Skin epidermis (tissue), 12 donors: ENCODE measurements around the gene TP53I13.

Experiments used
- H3K27ac ChIP-seq, 21 experiments: fragments of 200-600 bp; sonication (generic) in 11 of 21; one replicate each; pipeline ENCODE4 v1.5.0; 2020; ENCODE audit warnings: mild to moderate bottlenecking in 3 of 21, inconsistent platforms in 2 of 21, moderate library complexity in 2 of 21
- H3K4me3 ChIP-seq, 7 experiments: fragments of 200-600 bp; sonication (generic) in 2 of 7; one replicate each; pipeline ENCODE4 v1.5.0; 2020; ENCODE audit warnings: inconsistent platforms in 2 of 7, mild to moderate bottlenecking in 2 of 7, moderate library complexity in 1 of 7

Gene TP53I13

DNA sequence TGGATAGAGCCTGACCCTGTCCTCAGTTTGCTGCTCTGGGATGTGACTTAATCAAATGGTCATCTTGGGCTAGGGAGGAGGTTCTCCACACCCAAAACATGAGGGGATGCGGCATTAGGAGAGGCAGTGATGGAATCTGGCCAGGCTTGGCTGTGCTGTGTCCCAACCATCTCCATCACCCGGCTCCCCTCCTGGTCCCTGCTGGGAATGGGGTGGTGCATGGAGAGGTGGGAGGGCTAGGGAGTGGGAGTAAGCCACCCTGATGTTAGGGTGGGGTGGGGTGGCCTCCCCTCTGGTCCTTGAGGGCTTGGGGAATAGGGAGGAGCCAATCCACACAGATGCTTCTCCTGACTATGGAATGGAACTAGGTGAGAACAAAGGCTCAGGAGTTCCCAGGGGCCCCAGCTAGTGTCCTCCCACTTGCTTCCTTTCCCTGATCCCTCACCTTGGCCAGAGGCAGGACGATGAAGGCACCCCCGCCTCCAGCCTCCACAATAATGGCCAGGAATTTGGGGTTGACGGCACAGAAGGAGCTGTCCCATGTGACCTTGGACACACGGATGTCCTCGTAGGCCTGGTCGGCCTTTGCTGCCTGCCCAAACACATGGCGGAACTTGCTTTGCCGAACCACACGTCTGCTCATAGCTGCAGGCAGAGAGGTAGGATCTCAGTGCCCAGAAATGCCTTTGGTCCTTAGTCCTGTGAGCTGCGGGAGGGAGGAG, 52.4 kb downstream of the TP53I13 start:
- Histone ChIP-seq H3K4me3 (no peak overlapping the region), H3K27ac (no peak overlapping the region)

DNA sequence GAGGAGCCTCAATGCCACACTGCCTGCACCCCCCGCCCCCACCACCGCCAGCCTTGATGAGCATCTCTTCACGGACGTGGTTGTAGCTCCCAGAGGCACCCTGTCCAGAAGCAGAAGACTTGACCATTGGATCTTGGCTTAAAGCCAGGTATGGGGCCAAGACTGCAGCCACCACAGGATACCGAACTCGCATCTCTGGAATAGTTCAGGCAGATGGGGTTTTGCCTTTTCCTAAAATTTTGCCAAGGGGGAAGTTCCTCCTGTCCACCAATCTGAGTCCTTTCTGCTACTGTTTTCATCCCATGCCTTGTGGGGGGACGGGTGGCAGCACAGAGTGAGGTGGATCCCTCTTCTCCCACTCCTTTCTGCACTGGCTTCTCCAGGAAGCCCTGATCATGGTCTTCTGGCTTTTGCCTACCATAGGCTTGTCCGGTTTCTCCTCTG, 53.3 kb downstream of the TP53I13 start:
- Histone ChIP-seq H3K27ac (peak overlapping the region in 2 of 21 experiments; percentile 17 to 25), H3K4me3 (peak overlapping the region in 6 of 7 experiments; percentile 47 to 56 (median 52))
